Measurements from ENCODE around the gene LPCAT1.
"Not testable (repeated sequence)": the region's sequence is repeated elsewhere in the genome, so short reads cannot be mapped to it uniquely, and the experiment has no call there.

LPCAT1 gene

GRCh38 chr5:1509346-1510085, 14.2 kb downstream of the LPCAT1 start:
- no peak for DNase-seq (ENCODE audit: low read depth, low spot score)

GRCh38 chr5:1508659-1509290, 15.0 kb downstream of the LPCAT1 start:
- DNase-seq (ENCODE audit: low read depth, low spot score) = no peak

GRCh38 chr5:1507961-1508658, 15.7 kb downstream of the LPCAT1 start:
- no peak for DNase-seq (ENCODE audit: low read depth, low spot score)

- DNase-seq (ENCODE audit: low read depth, low spot score) = no peak
These were observed 16.3 kb downstream of the LPCAT1 start for GRCh38 chr5:1507457-1507856.

GRCh38 chr5:1507014-1507375, 16.8 kb downstream of the LPCAT1 start:
- no peak for DNase-seq (ENCODE audit: low read depth, low spot score)

- DNase-seq (ENCODE audit: low read depth, low spot score) = no peak
These were observed 17.3 kb downstream of the LPCAT1 start for GRCh38 chr5:1506242-1507013.

- no peak for DNase-seq (ENCODE audit: low read depth, low spot score)
These were observed 18.1 kb downstream of the LPCAT1 start for GRCh38 chr5:1505506-1506241.

GRCh38 chr5:1505089-1505488, 18.7 kb downstream of the LPCAT1 start:
- DNase-seq (ENCODE audit: low read depth, low spot score) = not testable (repeated sequence)

- no peak for DNase-seq (ENCODE audit: low read depth, low spot score)
These were observed 19.1 kb downstream of the LPCAT1 start for GRCh38 chr5:1504617-1505016.

GRCh38 chr5:1504069-1504595, 19.6 kb downstream of the LPCAT1 start:
- no peak for DNase-seq (ENCODE audit: low read depth, low spot score)

GRCh38 chr5:1503241-1504068, 20.3 kb downstream of the LPCAT1 start:
- no peak for DNase-seq (ENCODE audit: low read depth, low spot score)

- no peak for DNase-seq (ENCODE audit: low read depth, low spot score)
These were observed 21.0 kb downstream of the LPCAT1 start for GRCh38 chr5:1502737-1503120.

GRCh38 chr5:1502046-1502736, 21.6 kb downstream of the LPCAT1 start:
- no peak for DNase-seq (ENCODE audit: low read depth, low spot score)

GRCh38 chr5:1501372-1502045, 22.3 kb downstream of the LPCAT1 start:
- no peak for DNase-seq (ENCODE audit: low read depth, low spot score)

GRCh38 chr5:1500411-1501091, 23.2 kb downstream of the LPCAT1 start:
- DNase-seq (ENCODE audit: low read depth, low spot score) = no peak

GRCh38 chr5:1499851-1500250, 23.9 kb downstream of the LPCAT1 start:
- no peak for DNase-seq (ENCODE audit: low read depth, low spot score)

GRCh38 chr5:1498623-1499416, 24.9 kb downstream of the LPCAT1 start:
- DNase-seq (ENCODE audit: low read depth, low spot score) = no peak
